Calu3 (cell line): ENCODE data around the gene CLASP1. TPM values are rescaled to one million over a fixed set of nuclear protein-coding genes. Genes with fewer than 3 reads are reported as not detected.

Experiments used
- BruUV-seq: library from RNA; stranded (reverse); fragments of 400-500 nt; replicated peaks from 2 replicates; lab custom pipeline; 2021; lab: Mats Ljungman, UMichigan
- CTCF ChIA-PET: fragments of 300-600 bp; sonication (Branson Sonifier 250); formaldehyde crosslinking; loops from one replicate; lab custom pipeline; 2022; ENCODE audit warnings: antibody characterized with exemption; lab: Charles Lee
- DNase-seq: peaks from one replicate; pipeline ENCODE4 v3.0.0; 2022
- H3K27ac Mint-ChIP-seq: one replicate; pipeline ENCODE4 v1.8.0; 2022; ENCODE audit warnings: mixed read lengths; ENCODE audit not compliant: unreplicated experiment
- H3K27me3 Mint-ChIP-seq: one replicate; pipeline ENCODE4 v1.8.0; 2022; ENCODE audit warnings: mixed read lengths; ENCODE audit not compliant: unreplicated experiment
- H3K36me3 Mint-ChIP-seq: one replicate; pipeline ENCODE4 v1.8.0; 2022; ENCODE audit warnings: mild to moderate bottlenecking, moderate library complexity, mixed read lengths; ENCODE audit not compliant: insufficient read depth, unreplicated experiment
- H3K4me1 Mint-ChIP-seq: one replicate; pipeline ENCODE4 v1.8.0; 2022; ENCODE audit warnings: mild to moderate bottlenecking, low read depth, mixed read lengths; ENCODE audit not compliant: unreplicated experiment
- H3K4me3 Mint-ChIP-seq: one replicate; pipeline ENCODE4 v1.8.0; 2022; ENCODE audit warnings: mild to moderate bottlenecking, low read depth, moderate library complexity, mixed read lengths; ENCODE audit not compliant: unreplicated experiment
- H3K9me3 Mint-ChIP-seq: one replicate; pipeline ENCODE4 v1.8.0; 2022; ENCODE audit warnings: low read depth, mixed read lengths; ENCODE audit not compliant: unreplicated experiment
- CTCF ChIP-seq: fragments of 200-600 bp; IDR thresholded peaks from one replicate; pipeline ENCODE4 v1.8.0; 2022; ENCODE audit warnings: antibody characterized with exemption; ENCODE audit not compliant: unreplicated experiment
- intact Hi-C: fragments of 100-400 bp; cut with micrococcal nuclease; formaldehyde crosslinking; loops from one replicate; pipeline ENCODE4 v1.10.0; 2022; ENCODE audit not compliant: unreplicated experiment
- total RNA-seq: library from RNA; stranded (reverse); gene quantifications from 2 replicates; pipeline ENCODE4 v1.2.3, GENCODE V29; 2022

Gene CLASP1
- total RNA-seq, 1 experiment from 2014 or later = 59.7 TPM

- Mint-ChIP-seq H3K4me3 (no peak overlapping the region), H3K36me3 (peaks cover 5% of the 10 kb centered on the region), H3K27me3 (no peaks in the 10 kb centered on the region), H3K4me1 (peaks cover 32% of the 10 kb centered on the region), H3K9me3 (peaks cover 6% of the 10 kb centered on the region), H3K27ac (peak overlapping the region; percentile 4)
- intact Hi-C loops = loop anchor here (2.0 kb wide), 1 partner anchor 38 kb away; no protein-coding TSS in a partner anchor
- DNase-seq = no peak
- TF ChIP-seq CTCF = no peak
- CTCF ChIA-PET = interaction anchor here (0.8 to 1.6 kb wide), 3 partner anchors 11 to 30 kb away, joined by 5 to 17 read pairs (median 7); no protein-coding TSS in a partner anchor
- BruUV-seq = no TSS peak
Observed at GRCh38 chr2:121688820-121689219, 39.6 kb upstream of the CLASP1 start.

- intact Hi-C loops = no loop called here
- Mint-ChIP-seq H3K36me3 (peaks cover 5% of the 10 kb centered on the region), H3K4me1 (peaks cover 32% of the 10 kb centered on the region), H3K27me3 (no peaks in the 10 kb centered on the region), H3K9me3 (peaks cover 11% of the 10 kb centered on the region), H3K4me3 (no peak overlapping the region), H3K27ac (no peak overlapping the region)
- no TSS peak for BruUV-seq
- TF ChIP-seq CTCF = no peak
- no peak for DNase-seq
- CTCF ChIA-PET = no interaction called here
Observed at GRCh38 chr2:121686902-121687301, 37.6 kb upstream of the CLASP1 start.

GRCh38 chr2:121686218-121686617 is 37.0 kb upstream of the CLASP1 start:
- H3K27me3 Mint-ChIP-seq = no peaks in the 10 kb centered on the region
- peaks cover 32% of the 10 kb centered on the region for H3K4me1 Mint-ChIP-seq
- intact Hi-C loops = no loop called here
- no peak overlapping the region for H3K27ac Mint-ChIP-seq
- TF ChIP-seq CTCF = no peak
- DNase-seq = no peak
- H3K36me3 Mint-ChIP-seq = peaks cover 5% of the 10 kb centered on the region
- H3K4me3 Mint-ChIP-seq = no peak overlapping the region
- BruUV-seq = no TSS peak
- peaks cover 13% of the 10 kb centered on the region for H3K9me3 Mint-ChIP-seq
- CTCF ChIA-PET = no interaction called here

- Mint-ChIP-seq H3K4me3 (no peak overlapping the region), H3K36me3 (no peaks in the 10 kb centered on the region), H3K4me1 (peaks cover 13% of the 10 kb centered on the region), H3K27ac (no peak overlapping the region), H3K9me3 (peaks cover 18% of the 10 kb centered on the region), H3K27me3 (no peaks in the 10 kb centered on the region)
- intact Hi-C loops = no loop called here
- no peak for TF ChIP-seq CTCF
- DNase-seq = no peak
- BruUV-seq = no TSS peak
- CTCF ChIA-PET = no interaction called here
Observed at GRCh38 chr2:121682396-121683298, 33.4 kb upstream of the CLASP1 start.
